H9 (cell line): ENCODE data around the gene UNC119. TPM values are rescaled to one million over a fixed set of nuclear protein-coding genes. Genes with fewer than 3 reads are reported as not detected.

Experiments
- DNase-seq: peaks from one replicate; pipeline ENCODE4 v3.0.0-alpha.2; 2017
- H2AFZ ChIP-seq: one replicate; pipeline ENCODE4 v1.6.1; 2013; ENCODE audit warnings: mild to moderate bottlenecking, low read length, control low read depth, moderate library complexity
- H2AK5ac ChIP-seq: 2 replicates; pipeline ENCODE4 v1.6.1; 2013; ENCODE audit warnings: low read length, control low read depth, mixed read lengths; ENCODE audit not compliant: insufficient read length
- H2BK120ac ChIP-seq: one replicate; pipeline ENCODE4 v1.6.1; 2013; ENCODE audit warnings: low read depth, mild to moderate bottlenecking, low read length, control low read depth, inconsistent platforms; ENCODE audit not compliant: poor library complexity, severe bottlenecking
- H2BK12ac ChIP-seq: 2 replicates; pipeline ENCODE4 v1.6.1; 2013; ENCODE audit warnings: low read length, control low read depth, mixed read lengths, low read depth; ENCODE audit not compliant: insufficient read length
- H2BK15ac ChIP-seq: 2 replicates; pipeline ENCODE4 v1.6.1; 2013; ENCODE audit warnings: low read depth, low read length, control low read depth
- H2BK20ac ChIP-seq: one replicate; pipeline ENCODE4 v1.6.1; 2013; ENCODE audit warnings: low read depth, mild to moderate bottlenecking, low read length, control low read depth, inconsistent platforms; ENCODE audit not compliant: poor library complexity, severe bottlenecking
- H2BK5ac ChIP-seq: 2 replicates; pipeline ENCODE4 v1.6.1; 2013; ENCODE audit warnings: low read length, control low read depth, mixed read lengths; ENCODE audit not compliant: insufficient read length
- H3K14ac ChIP-seq: 2 replicates; pipeline ENCODE4 v1.6.1; 2013; ENCODE audit warnings: low read length, control low read depth; ENCODE audit not compliant: insufficient read depth
- H3K18ac ChIP-seq: 2 replicates; pipeline ENCODE4 v1.6.1; 2013; ENCODE audit warnings: low read depth, mild to moderate bottlenecking, mixed read lengths, low read length, control low read depth; ENCODE audit not compliant: insufficient read length
- H3K23ac ChIP-seq: 2 replicates; pipeline ENCODE4 v1.6.1; 2013; ENCODE audit warnings: low read length, control low read depth, mixed read lengths, low read depth; ENCODE audit not compliant: insufficient read length
- H3K23me2 ChIP-seq: 2 replicates; pipeline ENCODE4 v1.6.1; 2013; ENCODE audit warnings: low read depth, mild to moderate bottlenecking, mixed read lengths, low read length, control low read depth; ENCODE audit not compliant: insufficient read length, poor library complexity, severe bottlenecking
- H3K27ac ChIP-seq: 2 replicates; pipeline ENCODE4 v1.5.1; 2013; ENCODE audit warnings: low read length, control low read depth, mixed read lengths, low read depth; ENCODE audit not compliant: insufficient read length
- H3K27me3 ChIP-seq: 2 replicates; pipeline ENCODE4 v1.6.1; 2013; ENCODE audit warnings: low read length, control low read depth, inconsistent platforms; ENCODE audit not compliant: insufficient read depth
- H3K4ac ChIP-seq: 2 replicates; pipeline ENCODE4 v1.6.1; 2013; ENCODE audit warnings: low read depth, mild to moderate bottlenecking, control low read depth, inconsistent platforms, low read length, moderate library complexity
- H3K4me1 ChIP-seq: 2 replicates; pipeline ENCODE4 v1.6.1; 2013; ENCODE audit warnings: low read length, control low read depth, inconsistent platforms; ENCODE audit not compliant: insufficient read depth
- H3K4me2 ChIP-seq: 2 replicates; pipeline ENCODE4 v1.6.1; 2013; ENCODE audit warnings: low read length, control low read depth, mixed read lengths; ENCODE audit not compliant: insufficient read length, insufficient read depth
- H3K56ac ChIP-seq: 2 replicates; pipeline ENCODE4 v1.6.1; 2013; ENCODE audit warnings: low read depth, mild to moderate bottlenecking, mixed read lengths, low read length, control low read depth; ENCODE audit not compliant: insufficient read length
- H3K79me1 ChIP-seq: 2 replicates; pipeline ENCODE4 v1.6.1; 2013; ENCODE audit warnings: low read depth, mild to moderate bottlenecking, moderate library complexity, low read length, control low read depth, inconsistent platforms; ENCODE audit not compliant: insufficient read depth, poor library complexity, severe bottlenecking
- H3K79me2 ChIP-seq: 2 replicates; pipeline ENCODE4 v1.6.1; 2013; ENCODE audit warnings: low read length, control low read depth, inconsistent platforms; ENCODE audit not compliant: insufficient read depth
- H3K9ac ChIP-seq: 2 replicates; pipeline ENCODE4 v1.6.1; 2013; ENCODE audit warnings: low read length, control low read depth, mixed read lengths; ENCODE audit not compliant: insufficient read length; ENCODE audit errors: extremely low read depth
- H3K9me3 ChIP-seq: one replicate; pipeline ENCODE4 v1.6.1; 2013; ENCODE audit warnings: low read depth, low read length, inconsistent platforms; ENCODE audit not compliant: control insufficient read depth
- H3T11ph ChIP-seq: one replicate; pipeline ENCODE4 v1.6.1; 2013; ENCODE audit warnings: mild to moderate bottlenecking, low read length, control low read depth, inconsistent platforms
- H4K20me1 ChIP-seq: one replicate; pipeline ENCODE4 v1.6.1; 2013; ENCODE audit not compliant: control insufficient read depth, insufficient read length, insufficient read depth
- H4K5ac ChIP-seq: 2 replicates; pipeline ENCODE4 v1.6.1; 2013; ENCODE audit warnings: low read depth, mild to moderate bottlenecking, mixed read lengths, low read length, control low read depth; ENCODE audit not compliant: insufficient read length
- H4K8ac ChIP-seq: replicated peaks from 2 replicates; pipeline ENCODE4 v1.6.1; 2013; ENCODE audit warnings: low read length, control low read depth, mixed read lengths, low read depth; ENCODE audit not compliant: insufficient read length
- H4K91ac ChIP-seq: 2 replicates; pipeline ENCODE4 v1.6.1; 2013; ENCODE audit warnings: low read depth, mild to moderate bottlenecking, moderate library complexity, mixed read lengths, low read length, control low read depth; ENCODE audit not compliant: insufficient read length
- H3K27ac Mint-ChIP-seq, 3 experiments: 2 replicates in 2 of 3; 3 replicates in 1 of 3; pipeline ENCODE4 v1.8.0; 2020 to 2021; ENCODE audit warnings: mixed read lengths in 3 of 3, mild to moderate bottlenecking in 1 of 3, moderate library complexity in 1 of 3
- H3K27me3 Mint-ChIP-seq: 2 replicates; pipeline ENCODE4 v1.8.0; 2021; ENCODE audit warnings: low read depth, mild to moderate bottlenecking, moderate library complexity, mixed read lengths
- H3K36me3 Mint-ChIP-seq, 3 experiments: 2 replicates in 2 of 3; 3 replicates in 1 of 3; pipeline ENCODE4 v1.8.0; 2020 to 2021; ENCODE audit warnings: low read depth in 3 of 3, mixed read lengths in 3 of 3; ENCODE audit not compliant: insufficient read depth in 1 of 3
- H3K4me1 Mint-ChIP-seq, 2 experiments: 2 replicates each; pipeline ENCODE4 v1.8.0; 2020; ENCODE audit warnings: mixed read lengths in 2 of 2
- H3K4me3 Mint-ChIP-seq, 2 experiments: 2 replicates in 1 of 2; 3 replicates in 1 of 2; pipeline ENCODE4 v1.8.0; 2020 to 2021; ENCODE audit warnings: mild to moderate bottlenecking in 2 of 2, mixed read lengths in 2 of 2, moderate library complexity in 1 of 2
- H3K9me3 Mint-ChIP-seq, 2 experiments: 2 replicates in 1 of 2; 3 replicates in 1 of 2; pipeline ENCODE4 v1.8.0; 2020; ENCODE audit warnings: mild to moderate bottlenecking in 2 of 2, mixed read lengths in 2 of 2, moderate library complexity in 1 of 2
- WGBS: extraction: QIAGEN DNeasy Blood & Tissue Kit; methylation state at CpG from one replicate; pipeline ENCODE4 v1.1.7; 2013; ENCODE audit warnings: missing lambda C conversion rate, low lambda C conversion rate, mixed read lengths; ENCODE audit not compliant: insufficient read length; ENCODE audit errors: extremely low coverage; 5-methylcytosine and 5-hydroxymethylcytosine counted together
- total RNA-seq: library from RNA; stranded (reverse); gene quantifications from 2 replicates; pipeline ENCODE4 v1.2.1, GENCODE V29; 2021
- TF ChIP-seq, protein P1 (sequence below): fragments of 200-600 bp; sonication (generic); conservative IDR thresholded peaks from 3 replicates; pipeline ENCODE4 v1.8.0; 2021; ENCODE audit warnings: antibody characterized with exemption, mild to moderate bottlenecking

UNC119 gene
- total RNA-seq, 1 experiment from 2014 or later = 36.9 TPM

DNA sequence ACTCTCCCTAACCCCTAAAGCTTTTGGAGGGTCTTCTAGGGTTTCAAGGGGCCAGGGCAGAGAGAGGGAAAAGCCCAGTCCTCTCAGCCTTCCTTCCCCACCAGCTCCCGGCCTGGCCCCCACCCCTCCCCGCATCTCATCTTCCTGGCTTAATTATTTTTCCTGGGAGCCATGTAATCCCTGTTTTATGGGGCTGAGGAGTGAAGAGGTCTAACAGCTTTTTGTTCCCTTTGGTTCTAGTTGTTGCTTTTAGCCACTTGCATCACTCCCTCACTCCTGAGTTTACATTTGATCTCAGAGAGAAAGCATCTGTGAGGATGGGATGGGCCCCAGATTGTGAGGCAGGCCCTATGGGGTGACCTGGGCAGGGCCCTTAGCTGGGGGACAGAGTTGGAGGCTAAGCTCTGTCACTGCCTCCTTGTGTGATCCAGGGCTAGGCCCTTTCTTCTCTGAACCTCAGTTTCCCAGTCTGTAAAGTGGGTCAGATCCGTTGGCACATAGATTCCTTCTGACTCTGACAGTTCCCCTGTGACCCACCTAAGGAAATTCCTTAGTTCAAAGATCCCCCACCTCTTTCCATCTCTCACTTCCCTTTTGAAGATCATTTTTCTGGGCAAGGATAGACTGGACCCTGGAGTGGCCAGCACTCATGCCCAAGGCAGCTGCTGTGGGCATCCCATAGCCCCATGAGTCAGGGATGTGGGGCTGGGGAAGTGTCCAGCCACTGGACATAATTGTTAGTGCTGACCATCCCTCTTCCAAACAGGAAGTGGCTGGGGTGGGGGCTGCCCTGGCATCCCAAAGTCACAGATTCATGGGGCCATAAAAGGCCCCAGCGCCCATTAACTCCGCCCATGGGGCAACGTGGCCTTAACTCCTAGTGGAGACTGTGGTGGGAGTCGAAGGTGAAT is 20.1 kb downstream of the UNC119 start:
- DNase-seq = no peak
- H3K9me3 ChIP-seq = no peaks in the 10 kb centered on the region
- no peak overlapping the region for H3K4me2 ChIP-seq
- H3K56ac ChIP-seq = no peak overlapping the region
- no peak overlapping the region for H3K23ac ChIP-seq
- H4K91ac ChIP-seq = no peak overlapping the region
- Mint-ChIP-seq H3K4me1 (peaks cover 0 to 22% of the 10 kb centered on the region in 2 experiments; a peak in 2 of 4 replicates), H3K27ac (no peak overlapping the region), H3K36me3 (no peaks in the 10 kb centered on the region), H3K4me3 (no peak overlapping the region), H3K9me3 (no peaks in the 10 kb centered on the region), H3K27me3 (peaks cover 12% of the 10 kb centered on the region)
- H2AK5ac ChIP-seq = no peak overlapping the region
- H2BK5ac ChIP-seq = no peak overlapping the region
- no peak overlapping the region for H4K8ac ChIP-seq
- no peak overlapping the region for H2BK120ac ChIP-seq
- H3T11ph ChIP-seq = no peak overlapping the region
- H3K23me2 ChIP-seq = no peaks in the 10 kb centered on the region
- H2BK20ac ChIP-seq = no peak overlapping the region
- TF ChIP-seq, protein P1, sequence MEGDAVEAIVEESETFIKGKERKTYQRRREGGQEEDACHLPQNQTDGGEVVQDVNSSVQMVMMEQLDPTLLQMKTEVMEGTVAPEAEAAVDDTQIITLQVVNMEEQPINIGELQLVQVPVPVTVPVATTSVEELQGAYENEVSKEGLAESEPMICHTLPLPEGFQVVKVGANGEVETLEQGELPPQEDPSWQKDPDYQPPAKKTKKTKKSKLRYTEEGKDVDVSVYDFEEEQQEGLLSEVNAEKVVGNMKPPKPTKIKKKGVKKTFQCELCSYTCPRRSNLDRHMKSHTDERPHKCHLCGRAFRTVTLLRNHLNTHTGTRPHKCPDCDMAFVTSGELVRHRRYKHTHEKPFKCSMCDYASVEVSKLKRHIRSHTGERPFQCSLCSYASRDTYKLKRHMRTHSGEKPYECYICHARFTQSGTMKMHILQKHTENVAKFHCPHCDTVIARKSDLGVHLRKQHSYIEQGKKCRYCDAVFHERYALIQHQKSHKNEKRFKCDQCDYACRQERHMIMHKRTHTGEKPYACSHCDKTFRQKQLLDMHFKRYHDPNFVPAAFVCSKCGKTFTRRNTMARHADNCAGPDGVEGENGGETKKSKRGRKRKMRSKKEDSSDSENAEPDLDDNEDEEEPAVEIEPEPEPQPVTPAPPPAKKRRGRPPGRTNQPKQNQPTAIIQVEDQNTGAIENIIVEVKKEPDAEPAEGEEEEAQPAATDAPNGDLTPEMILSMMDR = no peak
- H3K79me1 ChIP-seq = no peaks in the 10 kb centered on the region
- no peak overlapping the region for H2BK12ac ChIP-seq
- H3K27ac ChIP-seq = no peak overlapping the region
- no peaks in the 10 kb centered on the region for H4K20me1 ChIP-seq
- no peaks in the 10 kb centered on the region for H3K27me3 ChIP-seq
- no peaks in the 10 kb centered on the region for H3K4me1 ChIP-seq
- no peak overlapping the region for H3K14ac ChIP-seq
- H4K5ac ChIP-seq = no peak overlapping the region
- H2BK15ac ChIP-seq = no peak overlapping the region
- H3K79me2 ChIP-seq = no peaks in the 10 kb centered on the region
- no peak overlapping the region for H3K9ac ChIP-seq
- WGBS = no CpG with 5 or more reads among the region's 7 CpGs
- no peak overlapping the region for H3K4ac ChIP-seq
- no peak overlapping the region for H2AFZ ChIP-seq
- no peak overlapping the region for H3K18ac ChIP-seq
